Stimulated activated CD8-positive, alpha-beta memory T cell treated with anti-CD3 and anti-CD28 coated beads, Interleukin-15, amount 100 ng/mL, for 24 hours (primary cell): ENCODE results near the gene DISP3.

ENCODE experiments used
- DNase-seq: peaks from one replicate; pipeline ENCODE4 v3.0.0-alpha.2; 2020; ENCODE audit warnings: low read depth

DISP3 gene

DNA sequence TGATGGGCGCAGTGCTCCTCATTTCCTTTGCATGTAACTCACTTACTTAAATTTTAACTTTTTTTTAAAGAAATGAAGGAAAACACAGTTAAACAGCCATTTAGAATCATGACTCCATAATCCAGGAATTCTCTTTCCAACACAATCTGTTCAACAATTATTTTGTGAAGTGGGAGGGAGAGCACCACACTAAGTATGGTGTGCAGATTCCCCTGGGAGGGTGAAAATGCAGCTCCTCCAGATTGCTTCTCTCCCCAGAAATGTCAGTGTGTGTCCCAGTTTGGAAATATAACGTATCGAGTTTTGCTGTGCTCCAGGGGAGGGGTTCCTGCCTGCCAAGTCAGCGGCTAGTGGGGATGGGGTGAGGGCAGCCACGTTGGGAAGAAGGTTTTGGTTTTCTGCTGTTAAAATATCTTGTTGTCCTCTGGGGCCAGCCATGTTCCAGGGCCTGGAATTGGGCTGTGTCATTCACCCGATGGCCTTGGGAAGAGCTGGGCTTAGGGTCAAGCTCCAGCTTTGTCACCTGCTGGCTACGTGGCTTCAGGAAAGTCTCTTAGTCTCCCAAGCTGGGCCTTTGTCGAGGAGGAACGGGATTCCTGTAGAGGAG is 17.3 kb upstream of the DISP3 start:
- no peak for DNase-seq

DNA sequence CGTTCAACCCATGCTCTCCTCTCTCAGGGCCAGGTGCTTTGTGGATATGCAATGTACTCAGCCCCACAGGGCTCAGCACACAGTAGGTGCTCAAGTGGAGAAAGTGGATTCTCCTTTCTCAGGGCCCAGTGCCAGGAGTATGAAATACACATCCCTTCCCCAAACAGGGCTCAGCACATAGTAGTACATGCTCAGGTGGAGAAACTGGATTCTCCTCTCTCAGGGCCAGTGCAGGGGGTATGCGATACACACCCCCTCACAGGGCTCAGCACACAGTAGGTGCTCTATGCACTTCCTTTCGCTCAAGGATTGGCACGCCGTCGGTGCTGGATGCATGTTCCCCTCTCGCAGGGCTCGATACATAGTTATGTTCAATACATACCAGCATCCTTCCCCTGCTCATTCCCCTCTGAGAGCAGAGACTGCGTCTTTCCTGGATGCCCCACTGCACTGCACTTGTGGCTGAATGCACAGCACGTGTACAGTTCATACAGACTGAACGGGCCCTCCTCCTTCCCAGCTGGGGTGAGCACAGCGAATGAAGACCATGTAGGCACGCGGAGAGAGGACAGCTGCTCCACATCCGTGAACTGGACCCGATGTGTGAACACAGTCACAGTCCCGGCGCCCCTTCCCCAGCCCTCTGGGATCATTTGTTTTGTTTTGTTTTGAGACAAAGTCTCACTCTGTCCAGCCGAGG is 16.6 kb upstream of the DISP3 start:
- no peak for DNase-seq

DNA sequence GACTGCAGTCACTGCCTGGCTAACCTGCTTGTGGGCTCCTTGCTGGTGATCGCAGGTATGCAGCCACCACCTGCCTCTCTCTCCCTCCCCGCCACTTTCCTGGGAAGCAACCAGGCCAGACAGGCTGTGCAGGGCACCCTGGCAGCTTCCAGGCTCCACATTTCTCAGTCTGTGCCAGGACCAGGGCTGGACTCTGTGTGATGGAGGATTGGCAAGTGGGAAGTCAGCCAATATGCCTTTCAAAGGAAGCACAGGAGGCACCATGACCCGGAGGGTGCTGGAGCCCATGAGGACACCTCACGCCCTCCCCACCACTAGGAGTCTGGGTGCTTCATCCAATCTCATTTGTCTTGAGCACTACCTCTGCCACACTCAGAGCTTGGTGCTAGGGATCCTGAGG is 15.8 kb upstream of the DISP3 start:
- DNase-seq = no peak

DNA sequence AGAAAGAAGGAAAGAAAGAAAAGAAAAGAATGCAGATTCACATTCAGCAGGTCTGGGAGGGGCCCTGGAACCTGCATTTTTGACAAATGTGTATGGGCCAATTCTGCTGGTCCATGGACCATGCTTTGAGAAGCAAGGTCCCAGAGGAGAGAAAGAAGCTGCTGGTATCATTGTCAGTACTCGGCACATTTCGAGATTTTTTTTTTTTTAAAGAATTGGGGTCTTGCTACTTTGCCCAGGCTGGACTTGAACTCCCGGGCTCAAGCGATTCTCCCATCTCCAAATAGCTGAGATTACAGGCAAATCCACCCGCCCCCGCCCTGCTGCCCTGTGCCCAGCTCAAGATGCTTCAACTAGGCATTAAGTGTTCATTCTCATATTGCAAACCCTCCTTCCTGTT is 13.6 kb upstream of the DISP3 start:
- no peak for DNase-seq

DNA sequence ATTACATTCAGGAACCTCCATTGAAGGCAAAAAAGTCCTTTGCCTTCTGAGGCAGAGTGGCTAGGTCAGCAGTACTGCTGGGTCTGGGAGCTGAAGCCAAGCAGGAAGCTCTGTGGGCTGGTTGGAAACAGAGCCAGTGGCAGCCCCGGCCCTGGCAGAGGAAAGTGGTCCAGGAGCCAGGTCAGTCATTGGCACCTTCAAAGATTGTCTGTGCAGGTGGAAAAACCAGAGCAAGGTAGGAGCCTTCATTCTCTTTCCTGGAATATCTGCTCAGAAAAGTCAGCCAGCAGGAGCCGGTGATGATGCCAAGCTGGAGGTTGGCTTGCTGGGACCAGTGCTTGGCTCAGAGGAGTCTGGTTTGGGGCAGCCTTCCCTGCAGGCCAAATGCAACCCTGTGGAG is 12.5 kb upstream of the DISP3 start:
- no peak for DNase-seq

DNA sequence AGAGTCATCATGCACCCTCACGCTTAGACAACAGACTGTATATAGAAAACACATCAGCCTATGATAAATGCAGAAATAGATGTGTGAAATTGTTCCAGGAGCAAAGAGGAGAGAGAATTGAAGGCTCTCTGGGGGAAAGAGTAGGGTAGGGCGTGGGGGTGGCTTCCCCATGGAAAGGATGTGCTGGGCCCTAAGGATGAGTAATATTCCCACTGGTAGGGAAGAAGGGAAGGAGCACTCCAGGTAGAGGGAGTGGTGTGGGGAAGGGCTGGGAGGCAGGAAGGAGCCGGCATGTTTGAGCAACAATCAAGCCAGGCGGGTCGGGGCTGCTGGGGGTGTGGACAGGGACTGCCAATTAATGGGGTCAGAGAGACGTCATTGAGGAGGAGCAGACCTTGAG is 10.1 kb upstream of the DISP3 start:
- no peak for DNase-seq

DNA sequence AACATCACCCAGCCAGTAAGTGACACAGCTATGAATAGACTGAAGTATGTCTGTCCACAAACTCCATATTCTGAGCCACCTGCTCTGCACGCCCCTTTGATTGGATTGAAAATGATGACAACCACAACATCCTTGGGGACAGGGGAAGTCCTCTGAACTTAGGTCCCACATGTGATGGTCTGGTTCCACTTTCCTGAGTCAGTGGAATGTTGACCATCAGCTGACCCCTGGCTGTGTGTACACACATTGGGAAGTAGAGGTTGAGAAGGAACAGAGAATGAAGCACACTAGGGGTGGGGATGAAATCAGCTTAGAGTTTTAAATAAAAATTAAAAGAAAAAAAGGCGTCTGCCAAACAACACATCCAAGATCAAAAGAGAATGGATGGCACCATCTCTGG is 8.0 kb upstream of the DISP3 start:
- no peak for DNase-seq

DNA sequence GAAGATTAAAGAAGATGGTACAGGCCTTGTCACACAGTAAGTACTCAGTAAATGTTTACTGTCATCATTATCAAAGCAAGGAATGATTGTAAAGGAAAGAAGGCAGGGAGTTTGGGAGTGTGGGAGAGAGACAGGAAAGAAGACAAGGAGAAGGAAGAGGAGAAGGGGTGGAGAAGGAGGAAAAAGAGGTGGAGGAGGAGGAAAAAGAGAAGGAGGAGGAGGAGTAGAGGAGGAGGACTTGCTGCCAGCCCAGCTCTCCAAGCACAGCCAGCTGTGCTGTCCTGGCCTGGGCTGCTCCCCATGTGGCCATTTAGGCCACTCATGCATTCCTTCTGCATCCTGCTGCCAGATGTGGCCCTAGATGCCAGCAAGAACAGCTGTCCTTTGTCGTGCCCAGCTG is 7.5 kb upstream of the DISP3 start:
- DNase-seq = no peak

DNA sequence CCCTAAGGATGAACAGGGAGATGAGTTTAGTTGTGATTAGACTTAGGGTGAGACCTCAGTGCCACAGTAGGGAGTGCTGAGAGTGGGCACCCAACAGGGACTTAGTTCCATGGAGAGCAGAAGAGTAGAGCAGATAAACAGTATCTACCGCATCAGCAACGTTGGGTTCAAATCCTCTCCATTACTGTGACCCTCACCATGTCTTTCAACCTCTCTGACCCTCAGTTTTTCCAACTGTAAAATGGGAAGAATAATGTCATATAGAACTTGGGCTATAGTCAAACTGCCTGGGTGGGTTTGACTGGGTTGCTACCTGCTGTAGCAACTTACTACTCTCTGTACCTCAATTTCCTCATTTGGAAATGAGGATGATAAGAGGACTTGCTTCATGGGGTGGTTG is 6.7 kb upstream of the DISP3 start:
- no peak for DNase-seq

DNA sequence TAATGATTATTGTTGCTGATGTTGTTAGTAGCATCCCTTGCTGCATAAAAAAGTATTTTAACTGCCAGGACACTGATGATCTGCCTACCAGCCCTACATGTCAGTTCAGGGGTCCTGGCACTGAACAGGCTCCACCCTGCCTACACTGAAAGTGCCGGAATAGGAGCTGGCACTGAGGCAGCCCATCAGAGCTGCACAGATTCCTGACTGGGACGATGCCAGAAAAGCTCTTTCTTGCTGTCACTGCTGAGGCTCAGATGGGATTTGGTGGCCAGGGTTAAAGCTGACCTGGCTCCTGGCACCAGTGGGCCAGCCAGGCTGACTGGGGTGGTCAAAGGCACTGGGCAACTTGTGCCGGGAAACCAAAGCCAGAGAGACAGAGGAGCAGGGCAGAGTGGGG is 6.2 kb upstream of the DISP3 start:
- no peak for DNase-seq

DNA sequence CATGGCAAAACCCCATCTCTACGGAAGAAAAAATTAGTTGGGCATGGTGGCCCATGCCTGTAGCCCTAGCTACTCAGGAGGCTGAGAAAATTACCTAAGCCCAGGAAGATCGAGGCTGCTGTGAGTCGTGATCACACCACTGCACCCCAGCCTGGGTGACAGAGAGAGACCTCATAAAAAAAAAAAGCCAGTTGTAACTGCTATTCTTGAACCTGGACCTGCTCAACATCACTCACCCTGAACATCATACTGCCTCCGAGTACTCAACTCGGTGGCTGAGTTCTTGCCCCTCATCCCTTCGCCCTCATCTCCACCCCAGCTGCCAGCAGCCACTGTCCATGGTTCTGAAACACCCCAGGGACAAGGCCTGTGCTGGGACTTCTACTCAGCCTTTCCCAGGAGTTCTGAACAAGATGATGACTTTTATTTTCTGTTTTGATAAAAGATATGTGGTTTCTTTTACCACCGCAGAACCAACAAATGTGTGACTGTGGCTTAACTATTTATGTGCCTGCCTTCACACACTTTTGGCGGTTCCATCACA is 5.4 kb upstream of the DISP3 start:
- no peak for DNase-seq

DNA sequence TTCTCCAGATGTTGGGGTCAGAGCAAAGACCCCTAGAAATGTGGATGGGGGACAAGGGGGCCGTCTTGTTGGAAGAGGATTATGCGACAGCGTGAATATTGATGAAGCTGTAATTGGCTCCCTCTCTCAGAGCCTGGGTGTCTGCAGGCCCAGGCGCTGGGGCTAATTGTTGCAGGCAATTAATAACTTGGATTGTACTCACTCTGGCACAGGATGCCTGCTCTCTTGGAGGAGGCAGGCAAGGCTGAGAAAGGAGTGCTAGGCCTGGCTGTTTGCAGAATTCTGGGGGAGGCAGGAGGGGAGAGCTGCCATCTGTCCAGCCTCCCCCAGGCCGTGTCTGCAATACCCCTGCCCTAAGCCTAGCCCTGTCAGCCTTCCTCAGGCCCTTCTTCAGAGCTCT is 4.1 kb upstream of the DISP3 start:
- DNase-seq = no peak

DNA sequence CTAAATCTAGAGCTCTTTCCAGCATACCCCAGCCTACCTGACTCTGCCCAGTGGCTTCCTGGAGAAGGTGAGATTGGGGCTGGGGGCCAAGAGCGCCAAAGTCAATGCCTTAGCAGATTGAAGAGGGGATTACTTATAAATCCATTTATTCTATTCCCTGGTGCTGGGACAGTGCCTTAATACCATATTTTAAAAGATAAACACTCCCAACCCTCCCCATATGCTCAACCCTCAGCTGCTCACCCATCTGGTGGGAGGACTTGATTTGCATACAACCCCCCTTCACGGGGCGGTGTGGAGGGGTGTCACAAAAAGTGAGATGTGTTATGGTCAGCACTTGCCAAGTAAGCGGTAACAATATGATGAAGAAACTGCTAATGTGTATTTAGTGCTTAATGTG is 3.2 kb upstream of the DISP3 start:
- DNase-seq = no peak

DNA sequence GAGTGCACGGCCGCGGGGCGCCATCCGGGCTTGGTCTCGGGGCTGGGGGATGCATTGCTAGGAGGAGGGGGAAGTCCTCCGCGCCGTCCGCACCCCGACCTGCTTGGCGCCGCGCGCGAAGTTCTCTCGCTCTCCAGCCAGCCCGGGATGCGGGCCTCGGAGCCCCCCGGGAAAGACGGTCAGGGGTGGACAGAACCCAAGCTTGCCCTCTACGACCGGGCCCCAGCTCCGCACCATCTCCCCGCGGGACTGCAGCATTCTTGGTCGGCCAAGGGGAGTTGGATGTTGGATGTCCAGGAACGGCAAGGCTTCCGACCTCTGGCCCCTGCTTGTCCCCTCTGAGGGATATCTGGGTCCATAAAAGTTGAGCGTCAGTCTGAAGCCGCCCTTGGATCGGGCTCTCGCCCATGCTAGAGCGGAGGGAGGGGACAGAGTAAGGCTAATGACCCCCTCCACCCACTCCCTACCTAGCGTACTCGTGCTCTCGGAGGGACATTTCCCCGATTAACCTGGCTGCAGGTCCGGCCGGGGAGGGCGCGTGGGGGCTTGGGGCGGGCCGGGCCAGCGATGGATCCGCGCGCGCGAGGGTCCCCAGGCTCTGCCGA is 522 bp downstream of the DISP3 start:
- no peak for DNase-seq

DNA sequence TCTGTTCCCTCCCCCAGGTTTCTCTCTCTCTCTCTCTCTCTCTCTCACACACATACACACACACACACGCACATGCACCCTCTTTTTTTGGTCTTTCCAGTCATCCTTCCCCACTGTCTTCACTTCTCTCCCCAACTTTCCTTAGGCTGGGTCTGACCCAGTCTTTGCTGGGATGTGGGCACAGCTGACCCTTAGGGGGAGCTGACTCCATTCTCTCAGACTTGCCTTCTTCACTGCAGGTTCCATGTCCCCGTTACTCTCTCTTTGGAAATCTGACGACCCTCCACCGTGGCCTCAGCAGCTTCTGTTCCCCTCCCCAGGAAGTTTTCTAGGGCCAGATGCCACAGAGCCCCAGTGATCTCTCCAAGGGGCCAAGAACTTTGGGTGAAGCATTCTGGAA is 2.1 kb downstream of the DISP3 start:
- DNase-seq = no peak

DNA sequence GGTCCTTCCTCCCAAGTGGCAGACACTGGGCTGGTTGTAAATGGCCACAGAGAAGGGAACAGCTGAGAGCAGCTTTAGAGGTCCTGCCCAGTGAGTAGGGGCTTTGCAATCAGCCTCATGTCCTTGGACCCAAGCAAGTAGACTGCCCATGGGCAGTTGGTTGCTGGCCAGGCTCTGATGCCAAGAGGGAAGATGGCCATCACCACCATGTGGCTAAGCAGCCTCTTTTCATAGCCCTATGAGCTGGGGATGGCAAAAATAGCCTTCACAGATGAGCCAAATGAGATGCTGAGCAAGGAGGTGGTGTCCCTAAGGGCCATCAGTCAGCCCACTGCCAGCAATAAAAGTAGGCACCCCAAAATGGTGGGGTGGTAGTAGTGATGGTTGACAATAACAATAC is 3.2 kb downstream of the DISP3 start:
- DNase-seq = no peak

DNA sequence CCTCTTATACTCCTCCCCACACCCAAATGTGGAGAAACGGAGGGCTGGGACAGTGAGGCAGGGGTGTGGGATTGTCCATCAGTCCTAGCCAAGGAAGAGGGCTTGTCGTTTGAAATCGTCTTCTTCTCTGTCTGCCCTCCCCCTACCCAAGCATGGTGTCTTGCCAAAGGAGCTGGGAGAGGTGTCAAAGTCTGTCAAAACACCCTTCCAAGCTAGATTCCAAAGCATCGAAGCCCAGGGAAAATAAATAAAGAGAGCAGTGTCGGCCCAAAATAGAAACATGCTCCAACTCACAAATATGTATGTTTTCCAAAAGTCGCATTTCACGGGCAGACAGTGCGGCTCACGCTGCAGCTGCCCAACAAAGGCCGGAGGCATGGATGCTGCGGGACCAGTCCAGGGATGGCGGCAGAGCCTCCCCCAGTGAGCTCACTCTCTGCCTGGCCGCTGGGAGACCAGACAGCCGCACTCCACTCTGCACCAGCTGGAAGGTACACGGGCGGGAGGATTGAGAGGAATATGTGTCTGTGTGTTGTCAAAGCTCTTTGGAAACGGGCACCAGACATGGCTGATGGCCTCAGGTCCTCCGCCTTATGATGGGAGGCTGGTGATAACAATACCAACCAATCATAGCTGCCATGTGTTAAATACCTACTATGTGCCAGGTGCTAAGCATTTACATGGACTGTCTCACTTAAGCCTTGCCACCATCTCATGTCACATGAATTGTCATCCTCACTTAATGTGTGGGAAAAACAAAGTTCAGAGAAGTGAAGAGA is 3.9 kb downstream of the DISP3 start:
- no peak for DNase-seq

DNA sequence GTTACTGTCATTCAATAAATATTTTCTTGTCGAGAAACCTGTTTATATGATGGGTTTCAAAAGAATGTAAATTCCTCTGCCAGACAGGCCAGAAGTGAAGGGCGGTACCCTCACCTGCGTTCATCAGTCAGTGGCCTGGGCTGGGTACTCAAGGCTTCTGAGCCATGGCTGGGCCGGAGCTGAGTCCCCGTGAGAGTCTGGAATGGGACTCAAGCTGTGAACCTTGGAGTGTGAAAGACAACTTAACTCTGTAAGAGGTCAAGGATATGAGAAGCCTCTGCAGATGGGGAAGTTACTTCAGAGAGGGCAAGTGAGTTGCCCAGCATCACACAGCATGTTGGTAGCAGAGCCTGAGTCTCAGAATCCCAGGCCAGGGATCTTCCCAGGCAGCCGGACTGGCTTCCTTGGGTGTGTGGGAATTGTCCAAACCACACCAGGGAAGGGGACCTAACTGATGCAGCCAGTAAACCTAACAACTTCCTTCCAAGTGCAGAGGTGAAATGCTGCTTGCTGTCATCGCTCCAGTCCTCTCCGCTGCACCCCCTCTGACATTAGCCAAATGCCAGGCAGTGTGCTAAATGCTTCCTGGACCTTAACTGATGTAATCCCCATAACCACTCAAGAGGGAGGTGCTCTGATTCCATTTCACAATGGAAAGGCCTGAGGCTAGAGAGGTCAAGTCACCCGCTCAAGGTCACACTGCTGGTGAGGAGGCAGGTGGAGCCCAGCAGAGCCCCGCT is 4.8 kb downstream of the DISP3 start:
- no peak for DNase-seq

DNA sequence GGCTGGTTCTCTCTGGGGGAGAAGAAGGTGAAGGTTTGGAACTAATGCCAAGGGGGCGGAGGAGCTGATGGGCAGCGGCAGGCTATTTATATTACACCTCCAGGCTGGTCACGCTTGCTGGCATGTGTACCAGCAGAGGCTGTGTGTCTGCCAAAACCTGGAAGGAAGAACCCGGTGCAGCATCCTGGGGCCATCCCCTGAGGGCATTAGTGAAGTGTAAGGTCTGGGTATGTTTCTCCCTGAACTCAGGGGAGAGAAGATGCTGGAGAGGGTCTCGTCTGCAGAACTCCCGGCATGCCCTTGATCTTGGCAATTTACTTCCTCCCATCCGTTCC is 5.3 kb downstream of the DISP3 start:
- DNase-seq = no peak

DNA sequence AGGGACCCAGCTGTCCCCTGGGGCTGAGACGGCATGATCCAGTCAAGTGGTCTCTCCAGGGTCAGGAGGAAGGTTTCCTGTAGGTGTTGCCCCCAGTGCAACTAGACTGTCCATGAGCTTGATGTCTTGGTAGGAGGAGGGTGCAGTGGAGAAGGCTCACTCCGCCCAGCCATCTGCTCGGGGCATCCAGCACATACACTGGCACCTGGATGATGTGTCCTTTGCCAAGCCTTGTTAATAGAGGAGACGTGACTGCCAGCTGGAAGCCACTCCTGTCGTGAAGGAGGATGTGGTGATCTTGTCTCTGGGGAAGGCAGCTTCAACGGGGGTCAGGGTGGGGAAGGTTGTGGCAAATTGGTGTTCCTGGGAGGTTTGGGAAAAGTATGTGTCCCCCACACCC is 6.2 kb downstream of the DISP3 start:
- DNase-seq = no peak

DNA sequence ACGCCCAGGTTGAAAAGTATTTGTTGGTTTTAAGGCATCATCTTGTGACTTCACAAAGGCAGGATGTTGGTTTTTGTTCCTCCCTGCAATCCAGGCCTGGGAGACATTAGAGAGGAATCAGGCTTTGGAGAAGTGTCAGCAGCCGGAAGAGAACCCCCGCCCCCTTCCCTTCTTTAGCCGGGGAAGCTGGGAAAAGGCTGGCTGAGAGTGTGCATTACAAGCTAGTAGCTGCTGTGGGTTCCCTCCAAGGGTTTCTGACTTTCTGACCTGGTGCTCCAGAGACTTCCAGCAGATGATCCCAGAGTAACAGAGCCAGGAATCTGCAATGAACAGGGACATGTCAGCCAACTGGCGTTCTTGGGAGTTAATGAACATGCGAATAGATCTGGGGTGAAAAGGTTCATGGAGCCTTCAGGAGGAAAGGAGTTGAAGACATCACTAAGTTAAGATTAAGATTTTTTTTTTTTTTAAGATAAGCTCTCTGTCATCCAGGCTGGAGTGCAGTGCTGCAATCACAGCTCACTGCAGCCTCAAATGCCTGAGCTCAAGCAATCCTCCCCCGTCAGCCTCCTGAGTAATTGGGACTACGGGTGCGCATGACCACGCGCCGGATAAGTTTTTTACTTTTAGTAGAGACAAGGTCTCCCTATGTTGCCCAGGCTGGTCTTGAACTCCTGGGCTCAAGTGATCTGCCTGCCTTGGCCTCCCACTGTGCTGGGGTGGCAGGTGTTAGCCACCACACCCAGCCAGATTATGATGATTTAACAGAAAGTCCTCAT is 7.5 kb downstream of the DISP3 start:
- no peak for DNase-seq
